Right lobe of liver (tissue), 4 donors: Measurements from ENCODE around the gene MAPKAP1.

Experiments used
- POLR2A ChIP-seq: fragments of 450-650 bp; IDR thresholded peaks from one replicate; pipeline ENCODE4 v1.6.1; 2017; ENCODE audit warnings: antibody characterized with exemption, mild to moderate bottlenecking
- TF ChIP-seq, protein P1 (sequence below), 4 donors: fragments of 200-600 bp in 3 of 4; fragments of 450-650 bp in 1 of 4; IDR thresholded peaks; one replicate each; pipeline versions ENCODE4 v1.5.1 to v1.8.0; 2016 to 2022; ENCODE audit warnings: antibody characterized with exemption in 4 of 4, mild to moderate bottlenecking in 2 of 4
- donor health status: DM: no; HTN: no; CAD: no.
- donor health status: DM: no; HTN: no; CAD: no.
- donor health status: DM: no; HTN: yes; CAD: no.

DNA sequence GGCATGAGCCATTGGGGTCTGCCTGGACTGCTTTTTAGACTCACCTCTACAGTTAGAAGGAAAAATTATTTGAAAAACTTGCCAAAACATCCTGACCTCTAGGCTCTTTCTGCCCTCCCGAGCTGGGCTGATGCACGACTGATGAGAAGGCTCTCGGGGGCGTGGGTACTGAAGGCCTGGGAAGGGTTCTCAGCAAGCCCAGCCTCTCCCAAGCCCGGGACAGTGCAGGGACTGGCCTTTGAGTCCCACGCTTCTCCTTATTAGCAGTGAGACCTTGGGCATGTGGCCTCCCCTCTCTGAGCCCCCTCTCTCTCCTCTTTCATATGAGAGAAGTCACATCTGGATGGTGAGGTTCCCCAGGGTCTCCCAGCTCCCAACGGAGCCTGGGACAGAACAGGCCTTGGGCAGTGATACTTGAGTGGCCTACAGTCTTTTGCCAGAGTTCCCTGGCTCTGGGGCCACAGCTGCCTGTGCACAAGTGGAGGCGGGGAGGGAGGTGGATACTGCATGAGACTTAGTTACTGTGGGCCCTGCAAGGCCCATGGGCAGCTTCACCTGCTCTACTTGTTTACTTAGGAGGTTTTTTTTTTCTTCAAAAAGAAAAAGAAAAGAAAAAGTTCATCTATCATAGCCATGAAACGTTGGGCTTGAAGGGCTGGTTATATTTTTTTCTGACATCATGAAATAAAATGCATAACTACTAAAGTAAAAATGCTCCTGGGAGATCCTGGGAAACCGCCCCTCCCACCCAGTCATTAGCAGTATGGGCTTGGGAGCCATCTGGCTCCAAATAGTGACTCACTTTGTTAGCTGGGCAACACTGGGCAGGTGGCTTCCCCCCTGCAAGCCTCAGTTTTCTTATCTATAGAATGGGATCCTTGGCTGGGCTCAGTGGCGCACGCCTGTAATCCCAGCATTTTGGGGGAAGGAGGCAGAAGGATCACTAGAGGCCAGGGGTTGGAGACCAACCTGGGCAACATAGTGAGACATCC lies 306.0 kb downstream of the MAPKAP1 start:
- TF ChIP-seq, protein P1, sequence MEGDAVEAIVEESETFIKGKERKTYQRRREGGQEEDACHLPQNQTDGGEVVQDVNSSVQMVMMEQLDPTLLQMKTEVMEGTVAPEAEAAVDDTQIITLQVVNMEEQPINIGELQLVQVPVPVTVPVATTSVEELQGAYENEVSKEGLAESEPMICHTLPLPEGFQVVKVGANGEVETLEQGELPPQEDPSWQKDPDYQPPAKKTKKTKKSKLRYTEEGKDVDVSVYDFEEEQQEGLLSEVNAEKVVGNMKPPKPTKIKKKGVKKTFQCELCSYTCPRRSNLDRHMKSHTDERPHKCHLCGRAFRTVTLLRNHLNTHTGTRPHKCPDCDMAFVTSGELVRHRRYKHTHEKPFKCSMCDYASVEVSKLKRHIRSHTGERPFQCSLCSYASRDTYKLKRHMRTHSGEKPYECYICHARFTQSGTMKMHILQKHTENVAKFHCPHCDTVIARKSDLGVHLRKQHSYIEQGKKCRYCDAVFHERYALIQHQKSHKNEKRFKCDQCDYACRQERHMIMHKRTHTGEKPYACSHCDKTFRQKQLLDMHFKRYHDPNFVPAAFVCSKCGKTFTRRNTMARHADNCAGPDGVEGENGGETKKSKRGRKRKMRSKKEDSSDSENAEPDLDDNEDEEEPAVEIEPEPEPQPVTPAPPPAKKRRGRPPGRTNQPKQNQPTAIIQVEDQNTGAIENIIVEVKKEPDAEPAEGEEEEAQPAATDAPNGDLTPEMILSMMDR (IDR thresholded peaks at IDR 0.05), result no peak
- TF ChIP-seq POLR2A, result no peak
